HFF-Myc (cell line): ENCODE data around the gene SEC22C.

Experiments
- DNase-seq: peaks from one replicate; pipeline ENCODE4 v3.0.0-alpha.2; 2011; ENCODE audit warnings: low read depth; ENCODE audit errors: extremely low read depth
- H3K4me3 ChIP-seq: replicated peaks from 2 replicates; pipeline ENCODE4 v1.5.1; 2011; ENCODE audit warnings: low read depth, mild to moderate bottlenecking, control low read depth, low read length
- TF ChIP-seq, protein P1 (sequence below): IDR thresholded peaks from 2 replicates; pipeline ENCODE4 v1.5.1; 2012; ENCODE audit warnings: mild to moderate bottlenecking, low read depth, low read length, control low read depth; ENCODE audit errors: missing control alignments

Gene SEC22C

DNA sequence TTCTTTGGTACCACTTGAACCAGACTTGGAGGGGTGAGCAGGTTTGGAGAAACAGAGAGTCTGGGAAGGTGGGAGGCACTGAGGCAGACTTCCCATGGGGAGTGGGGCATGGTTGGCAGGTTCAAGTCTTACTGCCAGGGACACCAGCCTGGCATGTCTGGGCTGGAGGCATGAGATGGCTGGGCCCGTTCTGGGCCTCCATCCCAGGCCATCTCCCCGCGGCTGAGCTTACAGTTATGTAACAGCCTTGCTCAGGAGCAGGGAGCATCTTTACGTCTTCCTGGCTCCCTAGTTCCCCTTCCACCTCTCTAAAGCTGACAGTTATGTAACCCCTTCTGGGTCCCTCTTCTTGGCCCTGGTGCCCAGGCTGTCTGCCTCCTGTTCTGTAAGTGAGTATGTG lies 66.9 kb downstream of the SEC22C start:
- no peak overlapping the region for H3K4me3 ChIP-seq
- DNase-seq: no peak
- TF ChIP-seq, protein P1, sequence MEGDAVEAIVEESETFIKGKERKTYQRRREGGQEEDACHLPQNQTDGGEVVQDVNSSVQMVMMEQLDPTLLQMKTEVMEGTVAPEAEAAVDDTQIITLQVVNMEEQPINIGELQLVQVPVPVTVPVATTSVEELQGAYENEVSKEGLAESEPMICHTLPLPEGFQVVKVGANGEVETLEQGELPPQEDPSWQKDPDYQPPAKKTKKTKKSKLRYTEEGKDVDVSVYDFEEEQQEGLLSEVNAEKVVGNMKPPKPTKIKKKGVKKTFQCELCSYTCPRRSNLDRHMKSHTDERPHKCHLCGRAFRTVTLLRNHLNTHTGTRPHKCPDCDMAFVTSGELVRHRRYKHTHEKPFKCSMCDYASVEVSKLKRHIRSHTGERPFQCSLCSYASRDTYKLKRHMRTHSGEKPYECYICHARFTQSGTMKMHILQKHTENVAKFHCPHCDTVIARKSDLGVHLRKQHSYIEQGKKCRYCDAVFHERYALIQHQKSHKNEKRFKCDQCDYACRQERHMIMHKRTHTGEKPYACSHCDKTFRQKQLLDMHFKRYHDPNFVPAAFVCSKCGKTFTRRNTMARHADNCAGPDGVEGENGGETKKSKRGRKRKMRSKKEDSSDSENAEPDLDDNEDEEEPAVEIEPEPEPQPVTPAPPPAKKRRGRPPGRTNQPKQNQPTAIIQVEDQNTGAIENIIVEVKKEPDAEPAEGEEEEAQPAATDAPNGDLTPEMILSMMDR: no peak

DNA sequence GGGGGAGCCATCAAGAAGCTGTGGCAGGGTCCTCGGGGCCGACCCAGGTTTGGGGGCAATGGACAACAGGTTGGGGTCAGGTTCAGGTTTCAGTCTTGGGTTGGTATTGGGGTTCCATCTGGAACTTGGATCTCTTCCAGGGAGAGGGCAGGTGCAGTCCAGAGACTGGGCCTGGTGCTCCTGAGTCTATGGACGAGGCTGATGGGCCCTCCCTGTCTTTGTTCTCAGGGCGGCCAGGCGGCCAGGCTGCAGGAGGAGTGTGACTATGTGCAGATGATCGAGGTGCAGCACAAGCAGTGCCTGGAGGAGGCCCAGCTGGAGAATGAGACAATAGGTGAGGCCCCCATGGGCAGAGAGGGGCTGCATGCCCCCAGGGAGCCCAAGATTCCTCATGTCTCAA lies 68.2 kb downstream of the SEC22C start:
- no peak overlapping the region for H3K4me3 ChIP-seq
- TF ChIP-seq, protein P1: no peak
- DNase-seq: no peak

DNA sequence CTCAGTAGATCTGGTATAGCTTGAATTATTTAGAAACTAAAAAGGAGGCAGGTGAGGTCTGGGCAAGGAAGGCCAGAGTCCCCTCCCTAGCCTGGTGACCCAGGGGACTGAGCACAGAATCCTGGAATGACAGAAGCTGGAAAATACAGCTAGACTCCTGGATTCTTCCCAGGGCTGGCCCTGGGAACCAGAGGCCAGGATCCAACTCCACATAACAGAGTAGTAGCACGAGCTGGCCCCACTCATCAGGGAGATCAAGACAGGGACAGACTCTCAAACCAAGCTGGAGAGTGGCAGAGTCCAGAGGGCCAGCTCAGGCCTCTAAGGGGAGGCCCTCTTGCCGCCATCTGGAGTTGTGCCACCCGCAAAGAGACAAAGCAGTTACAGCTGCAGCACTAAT lies 68.6 kb downstream of the SEC22C start:
- TF ChIP-seq, protein P1: no peak
- H3K4me3 ChIP-seq: no peak overlapping the region
- no peak for DNase-seq

DNA sequence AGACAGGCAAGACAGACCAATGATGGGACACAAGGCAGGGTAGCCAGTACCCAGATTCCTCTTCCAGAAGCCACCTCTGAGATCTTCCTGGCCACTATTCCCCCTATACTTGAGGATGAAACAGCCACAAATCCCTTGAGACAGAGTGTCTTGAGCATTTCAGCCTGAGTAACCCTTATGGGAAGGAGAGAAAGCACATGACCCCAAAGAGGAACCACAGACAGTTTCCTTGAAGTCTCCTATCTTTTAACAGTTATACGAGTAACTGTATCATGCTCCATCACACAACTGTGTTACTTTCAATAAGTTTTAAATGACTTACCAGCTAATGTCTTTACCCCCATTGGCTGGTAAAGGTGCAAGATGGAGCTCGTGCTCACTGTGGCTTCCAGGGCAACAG lies 70.0 kb downstream of the SEC22C start:
- no peak for DNase-seq
- H3K4me3 ChIP-seq: no peak overlapping the region
- TF ChIP-seq, protein P1: no peak

DNA sequence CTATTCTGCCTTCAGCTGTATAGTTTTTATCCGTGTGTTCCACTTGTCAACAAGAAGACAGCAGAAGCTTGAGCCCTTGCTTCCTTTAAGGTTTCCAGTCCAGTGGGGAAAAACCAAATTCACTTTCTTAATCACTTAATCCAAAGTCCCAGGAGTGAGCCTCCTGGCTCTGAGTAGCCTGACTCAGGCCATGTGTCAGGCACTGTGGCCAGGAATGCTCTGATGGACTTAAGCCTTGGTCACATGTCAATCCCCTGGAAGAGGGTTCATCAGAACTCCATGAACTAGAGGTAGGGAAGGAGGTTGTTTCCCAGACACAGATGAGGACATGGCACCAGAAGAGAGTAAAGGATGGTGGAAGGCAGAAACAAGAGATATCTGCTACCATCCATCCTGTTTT lies 70.6 kb downstream of the SEC22C start:
- no peak for DNase-seq
- TF ChIP-seq, protein P1: no peak
- no peak overlapping the region for H3K4me3 ChIP-seq

DNA sequence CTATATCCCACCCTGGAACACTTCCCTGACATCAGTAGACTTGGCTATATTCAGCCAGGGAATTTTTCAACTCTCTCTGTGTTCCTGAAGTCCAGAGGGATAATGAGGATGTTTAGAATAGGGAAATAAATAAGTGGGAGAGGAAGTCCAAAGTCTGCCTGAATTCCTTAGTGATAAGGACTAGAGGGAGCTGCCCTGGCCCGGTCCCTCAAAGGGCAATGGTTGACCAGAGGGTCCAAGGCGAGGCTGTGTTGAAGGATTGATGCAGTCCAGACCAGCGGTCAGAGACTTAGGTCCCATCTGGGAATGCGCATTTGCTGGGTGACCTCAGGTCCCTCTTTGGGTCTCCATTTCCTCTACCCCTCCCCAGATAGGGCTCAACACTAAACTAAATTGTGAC lies 71.4 kb downstream of the SEC22C start:
- no peak for DNase-seq
- TF ChIP-seq, protein P1: no peak
- no peak overlapping the region for H3K4me3 ChIP-seq

DNA sequence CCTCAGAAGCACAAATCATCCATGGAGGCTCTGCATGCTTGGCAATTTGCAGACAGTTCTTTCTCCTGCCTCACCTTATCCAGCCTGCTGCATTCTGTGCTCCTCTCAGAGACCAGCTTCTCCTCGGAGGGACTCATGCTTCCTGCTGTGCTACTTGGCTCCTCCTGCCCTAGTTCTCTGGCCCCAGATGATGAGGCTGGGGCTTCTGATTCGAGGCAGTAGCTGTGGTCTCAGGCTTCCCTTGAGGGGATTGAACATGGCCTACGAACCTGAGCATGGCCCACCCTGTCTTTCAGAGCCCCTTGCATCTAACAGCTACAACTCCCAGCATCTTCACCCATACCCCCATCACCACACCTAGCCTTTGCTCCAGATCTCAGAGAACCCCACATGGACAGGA lies 72.7 kb downstream of the SEC22C start:
- DNase-seq: no peak
- TF ChIP-seq, protein P1: no peak
- no peak overlapping the region for H3K4me3 ChIP-seq
